Liver (tissue), 3 donors: ENCODE measurements around the gene TNFRSF21.

Experiments used
- EGR1 ChIP-seq, 2 donors: IDR thresholded peaks; 2 replicates each; pipeline ENCODE4 v1.6.1; 2016 to 2018; ENCODE audit warnings: antibody characterized with exemption in 2 of 2, low read depth in 2 of 2
- FOXA1 ChIP-seq: IDR thresholded peaks from 2 replicates; pipeline ENCODE4 v1.6.1; 2016; ENCODE audit warnings: antibody characterized with exemption
- GABPA ChIP-seq, 2 donors: IDR thresholded peaks in 1 of 2; conservative IDR thresholded peaks in 1 of 2; 2 replicates each; pipeline ENCODE4 v1.6.1; 2016; ENCODE audit warnings: antibody characterized with exemption in 2 of 2, mild to moderate bottlenecking in 1 of 2, moderate library complexity in 1 of 2
- HNF4A ChIP-seq, 2 donors: conservative IDR thresholded peaks; 2 replicates each; pipeline ENCODE4 v1.6.1; 2016; ENCODE audit warnings: antibody characterized with exemption in 2 of 2, mild to moderate bottlenecking in 2 of 2
- JUND ChIP-seq, 2 donors: IDR thresholded peaks; 2 replicates each; pipeline ENCODE4 v1.6.1; 2016; ENCODE audit warnings: antibody characterized with exemption in 2 of 2
- RAD21 ChIP-seq, 2 donors: IDR thresholded peaks; 2 replicates each; pipeline ENCODE4 v1.6.1; 2016; ENCODE audit warnings: antibody characterized with exemption in 2 of 2, mild to moderate bottlenecking in 2 of 2
- TAF1 ChIP-seq: conservative IDR thresholded peaks from 2 replicates; pipeline ENCODE4 v1.6.1; 2016; ENCODE audit warnings: antibody characterized with exemption, mild to moderate bottlenecking
- YY1 ChIP-seq: IDR thresholded peaks from 2 replicates; pipeline ENCODE4 v1.6.1; 2016; ENCODE audit warnings: antibody characterized with exemption, mild to moderate bottlenecking
- TF ChIP-seq, protein P1 (sequence below): fragments of 150-350 bp; IDR thresholded peaks from 2 replicates; pipeline ENCODE4 v1.5.1; 2017; ENCODE audit warnings: improper control_type of control experiment, low read depth, low read length; ENCODE audit not compliant: missing input control
- TF ChIP-seq, protein P2 (sequence below): IDR thresholded peaks from 2 replicates; pipeline ENCODE4 v1.6.1; 2016; ENCODE audit warnings: antibody characterized with exemption
- TF ChIP-seq, protein P3 (sequence below): IDR thresholded peaks from 2 replicates; pipeline ENCODE4 v1.6.1; 2016; ENCODE audit warnings: antibody characterized with exemption, mild to moderate bottlenecking
- TF ChIP-seq, protein P4 (sequence below): IDR thresholded peaks from 2 replicates; pipeline ENCODE4 v1.6.1; 2016; ENCODE audit warnings: antibody characterized with exemption
- TF ChIP-seq, protein P5 (sequence below): IDR thresholded peaks from 2 replicates; pipeline ENCODE4 v1.6.1; 2016; ENCODE audit warnings: antibody characterized with exemption
- donor health status: healthy.
- donor health status: healthy.

DNA sequence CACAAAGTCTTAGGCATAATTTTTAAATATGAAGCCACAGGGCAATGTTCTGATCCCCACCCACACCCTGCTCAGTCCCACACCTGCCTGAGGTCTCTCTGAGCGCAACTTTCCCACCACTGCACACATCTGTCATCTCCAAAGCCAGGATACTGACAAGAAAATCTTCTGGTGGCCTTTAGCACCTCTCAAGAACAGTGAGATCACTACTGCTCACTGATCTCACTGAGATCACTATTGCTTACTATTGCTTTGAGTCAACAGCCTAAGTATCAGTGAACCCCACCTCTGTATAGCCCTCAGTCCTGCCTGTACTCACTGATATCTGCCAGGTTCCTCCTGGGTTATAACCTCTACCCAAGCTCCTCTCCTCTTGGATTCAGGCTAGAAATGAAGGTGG, 6.4 kb downstream of the TNFRSF21 start:
- TF ChIP-seq TAF1, result no peak
- TF ChIP-seq JUND (IDR thresholded peaks at IDR 0.05), result no peak
- TF ChIP-seq, protein P1, sequence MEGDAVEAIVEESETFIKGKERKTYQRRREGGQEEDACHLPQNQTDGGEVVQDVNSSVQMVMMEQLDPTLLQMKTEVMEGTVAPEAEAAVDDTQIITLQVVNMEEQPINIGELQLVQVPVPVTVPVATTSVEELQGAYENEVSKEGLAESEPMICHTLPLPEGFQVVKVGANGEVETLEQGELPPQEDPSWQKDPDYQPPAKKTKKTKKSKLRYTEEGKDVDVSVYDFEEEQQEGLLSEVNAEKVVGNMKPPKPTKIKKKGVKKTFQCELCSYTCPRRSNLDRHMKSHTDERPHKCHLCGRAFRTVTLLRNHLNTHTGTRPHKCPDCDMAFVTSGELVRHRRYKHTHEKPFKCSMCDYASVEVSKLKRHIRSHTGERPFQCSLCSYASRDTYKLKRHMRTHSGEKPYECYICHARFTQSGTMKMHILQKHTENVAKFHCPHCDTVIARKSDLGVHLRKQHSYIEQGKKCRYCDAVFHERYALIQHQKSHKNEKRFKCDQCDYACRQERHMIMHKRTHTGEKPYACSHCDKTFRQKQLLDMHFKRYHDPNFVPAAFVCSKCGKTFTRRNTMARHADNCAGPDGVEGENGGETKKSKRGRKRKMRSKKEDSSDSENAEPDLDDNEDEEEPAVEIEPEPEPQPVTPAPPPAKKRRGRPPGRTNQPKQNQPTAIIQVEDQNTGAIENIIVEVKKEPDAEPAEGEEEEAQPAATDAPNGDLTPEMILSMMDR, result no peak
- TF ChIP-seq RAD21 (IDR thresholded peaks at IDR 0.05), result no peak
- TF ChIP-seq, protein P2, sequence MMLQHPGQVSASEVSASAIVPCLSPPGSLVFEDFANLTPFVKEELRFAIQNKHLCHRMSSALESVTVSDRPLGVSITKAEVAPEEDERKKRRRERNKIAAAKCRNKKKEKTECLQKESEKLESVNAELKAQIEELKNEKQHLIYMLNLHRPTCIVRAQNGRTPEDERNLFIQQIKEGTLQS, result no peak
- TF ChIP-seq YY1, result no peak
- TF ChIP-seq, protein P3, sequence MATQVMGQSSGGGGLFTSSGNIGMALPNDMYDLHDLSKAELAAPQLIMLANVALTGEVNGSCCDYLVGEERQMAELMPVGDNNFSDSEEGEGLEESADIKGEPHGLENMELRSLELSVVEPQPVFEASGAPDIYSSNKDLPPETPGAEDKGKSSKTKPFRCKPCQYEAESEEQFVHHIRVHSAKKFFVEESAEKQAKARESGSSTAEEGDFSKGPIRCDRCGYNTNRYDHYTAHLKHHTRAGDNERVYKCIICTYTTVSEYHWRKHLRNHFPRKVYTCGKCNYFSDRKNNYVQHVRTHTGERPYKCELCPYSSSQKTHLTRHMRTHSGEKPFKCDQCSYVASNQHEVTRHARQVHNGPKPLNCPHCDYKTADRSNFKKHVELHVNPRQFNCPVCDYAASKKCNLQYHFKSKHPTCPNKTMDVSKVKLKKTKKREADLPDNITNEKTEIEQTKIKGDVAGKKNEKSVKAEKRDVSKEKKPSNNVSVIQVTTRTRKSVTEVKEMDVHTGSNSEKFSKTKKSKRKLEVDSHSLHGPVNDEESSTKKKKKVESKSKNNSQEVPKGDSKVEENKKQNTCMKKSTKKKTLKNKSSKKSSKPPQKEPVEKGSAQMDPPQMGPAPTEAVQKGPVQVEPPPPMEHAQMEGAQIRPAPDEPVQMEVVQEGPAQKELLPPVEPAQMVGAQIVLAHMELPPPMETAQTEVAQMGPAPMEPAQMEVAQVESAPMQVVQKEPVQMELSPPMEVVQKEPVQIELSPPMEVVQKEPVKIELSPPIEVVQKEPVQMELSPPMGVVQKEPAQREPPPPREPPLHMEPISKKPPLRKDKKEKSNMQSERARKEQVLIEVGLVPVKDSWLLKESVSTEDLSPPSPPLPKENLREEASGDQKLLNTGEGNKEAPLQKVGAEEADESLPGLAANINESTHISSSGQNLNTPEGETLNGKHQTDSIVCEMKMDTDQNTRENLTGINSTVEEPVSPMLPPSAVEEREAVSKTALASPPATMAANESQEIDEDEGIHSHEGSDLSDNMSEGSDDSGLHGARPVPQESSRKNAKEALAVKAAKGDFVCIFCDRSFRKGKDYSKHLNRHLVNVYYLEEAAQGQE, result no peak
- no peak for TF ChIP-seq FOXA1
- no peak for TF ChIP-seq EGR1 (IDR thresholded peaks at IDR 0.05; ENCODE audit: low read depth in 2 of 2)
- no peak for TF ChIP-seq GABPA (IDR thresholded peaks at IDR 0.05 in 1 of 2, conservative IDR thresholded peaks at IDR 0.05 in 1 of 2)
- TF ChIP-seq, protein P4, sequence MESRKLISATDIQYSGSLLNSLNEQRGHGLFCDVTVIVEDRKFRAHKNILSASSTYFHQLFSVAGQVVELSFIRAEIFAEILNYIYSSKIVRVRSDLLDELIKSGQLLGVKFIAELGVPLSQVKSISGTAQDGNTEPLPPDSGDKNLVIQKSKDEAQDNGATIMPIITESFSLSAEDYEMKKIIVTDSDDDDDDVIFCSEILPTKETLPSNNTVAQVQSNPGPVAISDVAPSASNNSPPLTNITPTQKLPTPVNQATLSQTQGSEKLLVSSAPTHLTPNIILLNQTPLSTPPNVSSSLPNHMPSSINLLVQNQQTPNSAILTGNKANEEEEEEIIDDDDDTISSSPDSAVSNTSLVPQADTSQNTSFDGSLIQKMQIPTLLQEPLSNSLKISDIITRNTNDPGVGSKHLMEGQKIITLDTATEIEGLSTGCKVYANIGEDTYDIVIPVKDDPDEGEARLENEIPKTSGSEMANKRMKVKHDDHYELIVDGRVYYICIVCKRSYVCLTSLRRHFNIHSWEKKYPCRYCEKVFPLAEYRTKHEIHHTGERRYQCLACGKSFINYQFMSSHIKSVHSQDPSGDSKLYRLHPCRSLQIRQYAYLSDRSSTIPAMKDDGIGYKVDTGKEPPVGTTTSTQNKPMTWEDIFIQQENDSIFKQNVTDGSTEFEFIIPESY, result no peak
- TF ChIP-seq, protein P5, sequence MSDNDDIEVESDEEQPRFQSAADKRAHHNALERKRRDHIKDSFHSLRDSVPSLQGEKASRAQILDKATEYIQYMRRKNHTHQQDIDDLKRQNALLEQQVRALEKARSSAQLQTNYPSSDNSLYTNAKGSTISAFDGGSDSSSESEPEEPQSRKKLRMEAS, result no peak
- no peak for TF ChIP-seq HNF4A (conservative IDR thresholded peaks at IDR 0.05)
